Upper lobe of left lung (tissue), 4 donors: ENCODE data around the gene RNF146.

ENCODE experiments used
- CTCF ChIP-seq, 6 experiments: fragments of 450-650 bp in 4 of 6; fragments of 200-600 bp in 2 of 6; sonication (generic) in 2 of 6; IDR thresholded peaks; one replicate each; pipeline ENCODE4 v1.5.1; 2016 to 2019; ENCODE audit warnings: antibody characterized with exemption in 6 of 6
- POLR2AphosphoS5 ChIP-seq, 2 donors: sonication (generic); formaldehyde crosslinking; IDR thresholded peaks; one replicate each; pipeline ENCODE4 v1.5.1; 2017; ENCODE audit warnings: antibody characterized with exemption in 2 of 2

GRCh38 chr6:127263481-127263880, 3.2 kb upstream of the RNF146 start:
- TF ChIP-seq POLR2AphosphoS5 (IDR thresholded peaks at IDR 0.05) (no peak), CTCF (IDR thresholded peaks at IDR 0.05) (no peak)
